Measurements from ENCODE around the gene TLE3. TPM values are rescaled to one million over a fixed set of nuclear protein-coding genes. Genes with fewer than 3 reads are reported as not detected.
"Not testable (repeated sequence)": the region's sequence is repeated elsewhere in the genome, so short reads cannot be mapped to it uniquely, and the experiment has no call there.

Gene TLE3
- total RNA-seq, 4 donors from 2014 or later = 44.0 to 159 (median 78.8) TPM

GRCh38 chr15:70114221-70114620 is 16.5 kb upstream of the TLE3 start:
- no peak for ATAC-seq (ENCODE audit: low FRiP score)
- no peak for DNase-seq (ENCODE audit: low spot score)
- no peak for TF ChIP-seq CTCF (IDR thresholded peaks at IDR 0.05)

GRCh38 chr15:70113304-70113700 is 15.6 kb upstream of the TLE3 start:
- ATAC-seq (ENCODE audit: low FRiP score) = no peak
- no peak for TF ChIP-seq CTCF (IDR thresholded peaks at IDR 0.05)

GRCh38 chr15:70112572-70113303 is 15.0 kb upstream of the TLE3 start:
- DNase-seq (ENCODE audit: low spot score); ATAC-seq (ENCODE audit: low FRiP score): not testable (repeated sequence)

More at GRCh38 chr15:70113304-70113700, 15.6 kb upstream of the TLE3 start:
- peak; percentile 22 for DNase-seq (ENCODE audit: low spot score)

- no peak for TF ChIP-seq CTCF (IDR thresholded peaks at IDR 0.05)
- no peak for DNase-seq (ENCODE audit: low spot score)
- peak; percentile 74 for ATAC-seq (ENCODE audit: low FRiP score)
These were observed 14.3 kb upstream of the TLE3 start for GRCh38 chr15:70112074-70112395.

GRCh38 chr15:70111203-70112073 is 13.7 kb upstream of the TLE3 start:
- ATAC-seq (ENCODE audit: low FRiP score) (peak; percentile 86), DNase-seq (ENCODE audit: low spot score) (no peak)
- no peak for TF ChIP-seq CTCF (IDR thresholded peaks at IDR 0.05)

- DNase-seq (ENCODE audit: low spot score) (no peak), ATAC-seq (ENCODE audit: low FRiP score) (no peak)
- TF ChIP-seq CTCF (IDR thresholded peaks at IDR 0.05) = no peak
These were observed 12.3 kb upstream of the TLE3 start for GRCh38 chr15:70109978-70110377.

GRCh38 chr15:70109531-70109930 is 11.8 kb upstream of the TLE3 start:
- no peak for ATAC-seq (ENCODE audit: low FRiP score)
- DNase-seq (ENCODE audit: low spot score) = no peak
- no peak for TF ChIP-seq CTCF (IDR thresholded peaks at IDR 0.05)

All from omental fat pad (tissue), 4 donors.